ENCODE results near the gene CERK.
A peak's percentile ranks its signal among the peaks of the same experiment; 100 is the strongest.
"Not testable (repeated sequence)": the region's sequence is repeated elsewhere in the genome, so short reads cannot be mapped to it uniquely, and the experiment has no call there.

Gene CERK

GRCh38 chr22:46748908-46749675 lies 11.0 kb upstream of the CERK start:
- DNase-seq (ENCODE audit: low spot score), result peak; percentile 62

- DNase-seq (ENCODE audit: low spot score), result no peak
Measured at GRCh38 chr22:46748206-46748907, 10.3 kb upstream of the CERK start.

GRCh38 chr22:46747646-46748045 lies 9.6 kb upstream of the CERK start:
- no peak for DNase-seq (ENCODE audit: low spot score)

GRCh38 chr22:46746620-46747019 lies 8.6 kb upstream of the CERK start:
- no peak for DNase-seq (ENCODE audit: low spot score)

- DNase-seq (ENCODE audit: low spot score), result no peak
Measured at GRCh38 chr22:46746192-46746591, 8.1 kb upstream of the CERK start.

- DNase-seq (ENCODE audit: low spot score), result no peak
Measured at GRCh38 chr22:46744581-46744980, 6.5 kb upstream of the CERK start.

GRCh38 chr22:46742576-46743221 lies 4.6 kb upstream of the CERK start:
- DNase-seq (ENCODE audit: low spot score), result no peak

GRCh38 chr22:46741974-46742519 lies 4.0 kb upstream of the CERK start:
- no peak for DNase-seq (ENCODE audit: low spot score)

- no peak for DNase-seq (ENCODE audit: low spot score)
Measured at GRCh38 chr22:46740910-46741780, 3.1 kb upstream of the CERK start.

GRCh38 chr22:46739094-46739870 lies 1.2 kb upstream of the CERK start:
- peak; percentile 75 for DNase-seq (ENCODE audit: low spot score)

GRCh38 chr22:46738647-46739093 lies 618 bp upstream of the CERK start:
- no peak for DNase-seq (ENCODE audit: low spot score)

GRCh38 chr22:46737105-46737975 lies 712 bp downstream of the CERK start:
- DNase-seq (ENCODE audit: low spot score), result peak; percentile 35

GRCh38 chr22:46736705-46737104 lies 1.3 kb downstream of the CERK start:
- DNase-seq (ENCODE audit: low spot score), result no peak

GRCh38 chr22:46735747-46736608 lies 2.1 kb downstream of the CERK start:
- DNase-seq (ENCODE audit: low spot score), result no peak

- DNase-seq (ENCODE audit: low spot score), result peak; percentile 72
Measured at GRCh38 chr22:46734830-46735453, 3.1 kb downstream of the CERK start.

GRCh38 chr22:46734213-46734722 lies 3.8 kb downstream of the CERK start:
- DNase-seq (ENCODE audit: low spot score), result not testable (repeated sequence)

- no peak for DNase-seq (ENCODE audit: low spot score)
Measured at GRCh38 chr22:46732513-46732912, 5.5 kb downstream of the CERK start.

GRCh38 chr22:46732041-46732379 lies 6.0 kb downstream of the CERK start:
- DNase-seq (ENCODE audit: low spot score), result no peak
